Activated naive CD8-positive, alpha-beta T cell treated with anti-CD3 and anti-CD28 coated beads, Interleukin-2, amount 50 U/mL, for 24 hours (primary cell): ENCODE measurements around the gene ZBTB46.
"Not testable (repeated sequence)": the region's sequence is repeated elsewhere in the genome, so short reads cannot be mapped to it uniquely, and the experiment has no call there.

Source experiments
- ATAC-seq: fragments of 150-1000 bp; cut with Tn5 transposase; one replicate; pipeline ENCODE4 v1.10.0; 2021
- DNase-seq: peaks from one replicate; pipeline ENCODE4 v3.0.0; 2021
- H3K27ac Mint-ChIP-seq: one replicate; pipeline ENCODE4 v1.8.0; 2021; ENCODE audit warnings: mild to moderate bottlenecking, mixed read lengths
- H3K27me3 Mint-ChIP-seq: one replicate; pipeline ENCODE4 v1.8.0; 2021; ENCODE audit warnings: mixed read lengths
- H3K36me3 Mint-ChIP-seq: one replicate; pipeline ENCODE4 v1.8.0; 2021; ENCODE audit warnings: low read depth, mixed read lengths
- H3K4me1 Mint-ChIP-seq: one replicate; pipeline ENCODE4 v1.8.0; 2021; ENCODE audit warnings: mixed read lengths
- H3K4me3 Mint-ChIP-seq: one replicate; pipeline ENCODE4 v1.8.0; 2021; ENCODE audit warnings: mild to moderate bottlenecking, moderate library complexity, mixed read lengths
- H3K9me3 Mint-ChIP-seq: one replicate; pipeline ENCODE4 v1.8.0; 2021; ENCODE audit warnings: mixed read lengths

The ZBTB46 gene

GRCh38 chr20:63734946-63735858 lies 95.9 kb downstream of the ZBTB46 start:
- H3K4me1 Mint-ChIP-seq: peaks cover 17% of the 10 kb centered on the region
- H3K4me3 Mint-ChIP-seq: no peak overlapping the region
- no peak for ATAC-seq
- no peak overlapping the region for H3K27ac Mint-ChIP-seq
- no peaks in the 10 kb centered on the region for H3K27me3 Mint-ChIP-seq
- H3K36me3 Mint-ChIP-seq: peaks cover 2% of the 10 kb centered on the region
- H3K9me3 Mint-ChIP-seq: no peaks in the 10 kb centered on the region
- no peak for DNase-seq

- Mint-ChIP-seq H3K4me1 (peaks cover 17% of the 10 kb centered on the region), H3K4me3 (no peak overlapping the region), H3K27me3 (no peaks in the 10 kb centered on the region), H3K9me3 (no peaks in the 10 kb centered on the region), H3K36me3 (peaks cover 4% of the 10 kb centered on the region), H3K27ac (no peak overlapping the region)
- ATAC-seq (no peak), DNase-seq (no peak)
Measured at GRCh38 chr20:63734111-63734945, 96.7 kb downstream of the ZBTB46 start.

DNA sequence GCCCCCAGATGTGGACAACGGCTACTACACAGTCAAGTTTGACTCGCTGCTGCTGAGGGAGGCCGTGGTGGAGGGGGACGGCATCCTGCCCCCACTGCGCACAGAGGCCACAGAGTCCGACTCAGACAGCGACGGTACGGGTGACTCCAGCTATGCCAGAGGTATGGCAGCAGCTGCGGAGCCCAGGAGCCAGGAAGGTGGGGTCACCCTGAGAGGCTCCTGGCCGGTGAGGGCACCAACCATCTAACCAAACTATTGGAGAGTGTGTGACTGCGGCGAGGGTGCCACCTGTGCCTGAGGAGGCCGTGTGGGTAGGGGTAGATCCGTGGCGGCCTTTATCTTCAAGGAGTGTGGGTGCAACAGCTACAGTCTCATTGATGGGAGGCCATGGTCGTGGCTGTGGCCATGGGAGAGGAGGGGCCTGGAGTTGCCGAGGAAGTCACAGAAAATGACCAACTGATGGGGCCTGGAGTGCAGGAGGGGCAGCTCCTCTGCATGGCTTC lies 97.4 kb downstream of the ZBTB46 start:
- ATAC-seq (no peak), DNase-seq (no peak)
- peaks cover 6% of the 10 kb centered on the region for H3K36me3 Mint-ChIP-seq
- no peaks in the 10 kb centered on the region for H3K9me3 Mint-ChIP-seq
- H3K27ac Mint-ChIP-seq: no peak overlapping the region
- H3K4me3 Mint-ChIP-seq: no peak overlapping the region
- H3K4me1 Mint-ChIP-seq: peaks cover 17% of the 10 kb centered on the region
- H3K27me3 Mint-ChIP-seq: no peaks in the 10 kb centered on the region

GRCh38 chr20:63733117-63733516 lies 97.9 kb downstream of the ZBTB46 start:
- Mint-ChIP-seq H3K4me1 (peaks cover 17% of the 10 kb centered on the region), H3K27ac (no peak overlapping the region)

GRCh38 chr20:63732118-63733095 lies 98.7 kb downstream of the ZBTB46 start:
- no peak for DNase-seq
- Mint-ChIP-seq H3K27me3 (no peaks in the 10 kb centered on the region), H3K36me3 (peaks cover 14% of the 10 kb centered on the region), H3K4me3 (no peak overlapping the region), H3K4me1 (peaks cover 17% of the 10 kb centered on the region), H3K27ac (no peak overlapping the region), H3K9me3 (no peaks in the 10 kb centered on the region)
- ATAC-seq: no peak

More at GRCh38 chr20:63733117-63733516, 97.9 kb downstream of the ZBTB46 start:
- Mint-ChIP-seq H3K36me3 (peaks cover 10% of the 10 kb centered on the region), H3K4me3 (no peak overlapping the region), H3K27me3 (no peaks in the 10 kb centered on the region), H3K9me3 (no peaks in the 10 kb centered on the region)
- ATAC-seq: no peak
- no peak for DNase-seq

- Mint-ChIP-seq H3K27ac (no peak overlapping the region), H3K27me3 (no peaks in the 10 kb centered on the region)
Measured at GRCh38 chr20:63731410-63731809, 99.7 kb downstream of the ZBTB46 start.

GRCh38 chr20:63730189-63730733 lies 100.8 kb downstream of the ZBTB46 start:
- H3K4me3 Mint-ChIP-seq, H3K9me3 Mint-ChIP-seq, ATAC-seq, H3K27ac Mint-ChIP-seq, DNase-seq, H3K27me3 Mint-ChIP-seq: not testable (repeated sequence)
- peaks cover 28% of the 10 kb centered on the region for H3K36me3 Mint-ChIP-seq
- peaks cover 11% of the 10 kb centered on the region for H3K4me1 Mint-ChIP-seq

More at GRCh38 chr20:63731410-63731809, 99.7 kb downstream of the ZBTB46 start:
- peaks cover 17% of the 10 kb centered on the region for H3K4me1 Mint-ChIP-seq
- no peak for ATAC-seq
- H3K36me3 Mint-ChIP-seq: peaks cover 21% of the 10 kb centered on the region
- DNase-seq: no peak
- H3K4me3 Mint-ChIP-seq: no peak overlapping the region
- H3K9me3 Mint-ChIP-seq: no peaks in the 10 kb centered on the region

GRCh38 chr20:63722967-63723622 lies 108.0 kb downstream of the ZBTB46 start:
- DNase-seq, H3K27me3 Mint-ChIP-seq, ATAC-seq, H3K27ac Mint-ChIP-seq, H3K4me3 Mint-ChIP-seq: not testable (repeated sequence)
- Mint-ChIP-seq H3K4me1 (peaks cover 27% of the 10 kb centered on the region), H3K9me3 (peaks cover 15% of the 10 kb centered on the region), H3K36me3 (peaks cover 53% of the 10 kb centered on the region)

- H3K4me3 Mint-ChIP-seq: no peak overlapping the region
- H3K36me3 Mint-ChIP-seq: peaks cover 59% of the 10 kb centered on the region
- ATAC-seq: no peak
- peaks cover 11% of the 10 kb centered on the region for H3K9me3 Mint-ChIP-seq
- H3K27ac Mint-ChIP-seq: peak overlapping the region; percentile 6
- DNase-seq: no peak
- peaks cover 34% of the 10 kb centered on the region for H3K4me1 Mint-ChIP-seq
- no peaks in the 10 kb centered on the region for H3K27me3 Mint-ChIP-seq
Measured at GRCh38 chr20:63718996-63719395, 112.1 kb downstream of the ZBTB46 start.

DNA sequence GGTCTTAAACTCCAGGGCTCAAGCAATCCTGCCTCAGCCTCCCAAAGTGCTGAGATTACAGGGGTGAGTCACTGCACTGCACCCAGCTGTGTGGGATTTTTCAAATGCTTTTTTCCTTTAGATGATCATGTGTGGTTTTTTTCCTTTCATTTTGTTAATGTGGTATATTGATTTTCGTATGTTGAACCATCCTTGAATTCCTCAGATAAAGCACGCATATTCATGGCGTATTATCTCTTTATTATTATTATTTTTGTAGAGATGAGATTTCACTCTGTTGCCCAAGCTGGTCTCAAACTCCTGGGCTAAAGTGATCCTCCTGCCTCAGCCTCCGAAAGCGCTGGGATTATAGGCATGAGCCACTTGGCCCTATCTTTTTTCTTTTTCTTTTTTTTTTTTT lies 116.2 kb downstream of the ZBTB46 start:
- H3K27me3 Mint-ChIP-seq: no peaks in the 10 kb centered on the region
- DNase-seq (no peak), ATAC-seq (no peak)
- no peak overlapping the region for H3K4me3 Mint-ChIP-seq
- H3K4me1 Mint-ChIP-seq: peaks cover 48% of the 10 kb centered on the region
- no peak overlapping the region for H3K27ac Mint-ChIP-seq
- H3K36me3 Mint-ChIP-seq: peaks cover 67% of the 10 kb centered on the region
- peaks cover 11% of the 10 kb centered on the region for H3K9me3 Mint-ChIP-seq

- peaks cover 4% of the 10 kb centered on the region for H3K9me3 Mint-ChIP-seq
- H3K36me3 Mint-ChIP-seq: peaks cover 55% of the 10 kb centered on the region
- no peak overlapping the region for H3K4me3 Mint-ChIP-seq
- no peak for DNase-seq
- no peak for ATAC-seq
- H3K27me3 Mint-ChIP-seq: no peaks in the 10 kb centered on the region
- no peak overlapping the region for H3K27ac Mint-ChIP-seq
- H3K4me1 Mint-ChIP-seq: peaks cover 54% of the 10 kb centered on the region
Measured at GRCh38 chr20:63712191-63712590, 118.9 kb downstream of the ZBTB46 start.

GRCh38 chr20:63711085-63711645 lies 119.9 kb downstream of the ZBTB46 start:
- Mint-ChIP-seq H3K4me3 (no peak overlapping the region), H3K27ac (no peak overlapping the region), H3K4me1 (peaks cover 55% of the 10 kb centered on the region), H3K36me3 (peaks cover 51% of the 10 kb centered on the region), H3K9me3 (peaks cover 4% of the 10 kb centered on the region), H3K27me3 (no peaks in the 10 kb centered on the region)
- no peak for DNase-seq
- ATAC-seq: no peak

DNA sequence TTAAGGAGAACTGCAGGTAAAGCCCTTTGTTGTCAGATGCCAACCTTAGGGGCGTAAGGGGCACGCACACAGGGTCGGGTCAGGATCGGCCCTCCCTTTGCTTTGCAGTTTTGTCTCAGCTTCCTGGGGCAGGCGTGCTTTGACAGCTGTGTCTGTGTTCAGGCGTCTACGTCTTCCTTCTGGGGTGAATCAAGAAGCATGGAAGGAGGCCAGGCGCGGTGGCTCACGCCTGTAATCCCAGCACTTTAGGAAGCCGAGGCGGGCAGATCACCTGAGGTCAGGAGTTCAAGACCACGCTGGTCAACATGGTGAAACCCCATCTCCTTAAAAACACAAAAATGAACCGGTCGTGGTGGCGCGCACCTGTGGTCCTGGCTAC lies 121.9 kb downstream of the ZBTB46 start:
- Mint-ChIP-seq H3K27ac (peak overlapping the region; percentile 31), H3K4me1 (peaks cover 52% of the 10 kb centered on the region), H3K36me3 (peaks cover 40% of the 10 kb centered on the region), H3K9me3 (no peaks in the 10 kb centered on the region), H3K4me3 (peak overlapping the region; percentile 81), H3K27me3 (no peaks in the 10 kb centered on the region)
- DNase-seq (no peak), ATAC-seq (no peak)
